Stimulated activated naive CD8-positive, alpha-beta T cell treated with anti-CD3 and anti-CD28 coated beads, Interleukin-15, Interleukin-2, amounts not matched to agents 100 ng/mL and 50 ng/mL, for 24 hours (primary cell): Measurements from ENCODE around the gene OOEP.

Experiments used
- H3K27ac Mint-ChIP-seq: one replicate; pipeline ENCODE4 v1.8.0; 2021; ENCODE audit warnings: mild to moderate bottlenecking, mixed read lengths
- H3K27me3 Mint-ChIP-seq: one replicate; pipeline ENCODE4 v1.8.0; 2021; ENCODE audit warnings: mixed read lengths
- H3K36me3 Mint-ChIP-seq: one replicate; pipeline ENCODE4 v1.8.0; 2021; ENCODE audit warnings: low read depth, mixed read lengths
- H3K4me1 Mint-ChIP-seq: one replicate; pipeline ENCODE4 v1.8.0; 2021; ENCODE audit warnings: low read depth, mixed read lengths
- H3K4me3 Mint-ChIP-seq: one replicate; pipeline ENCODE4 v1.8.0; 2021; ENCODE audit warnings: mild to moderate bottlenecking, mixed read lengths
- H3K9me3 Mint-ChIP-seq: one replicate; pipeline ENCODE4 v1.8.0; 2021; ENCODE audit warnings: mixed read lengths

OOEP gene

GRCh38 chr6:73343164-73343563 lies 26.5 kb downstream of the OOEP start:
- Mint-ChIP-seq H3K4me1 (no peaks in the 10 kb centered on the region), H3K27ac (no peak overlapping the region), H3K27me3 (peaks cover 16% of the 10 kb centered on the region), H3K4me3 (no peak overlapping the region), H3K9me3 (no peaks in the 10 kb centered on the region), H3K36me3 (no peaks in the 10 kb centered on the region)

- H3K27me3 Mint-ChIP-seq = peaks cover 9% of the 10 kb centered on the region
- no peak overlapping the region for H3K27ac Mint-ChIP-seq
- no peaks in the 10 kb centered on the region for H3K4me1 Mint-ChIP-seq
- no peak overlapping the region for H3K4me3 Mint-ChIP-seq
- H3K9me3 Mint-ChIP-seq = no peaks in the 10 kb centered on the region
- no peaks in the 10 kb centered on the region for H3K36me3 Mint-ChIP-seq
Observed at GRCh38 chr6:73342174-73342573, 27.5 kb downstream of the OOEP start.

- H3K27me3 Mint-ChIP-seq = peaks cover 3% of the 10 kb centered on the region
- H3K4me3 Mint-ChIP-seq = no peak overlapping the region
- H3K9me3 Mint-ChIP-seq = no peaks in the 10 kb centered on the region
- no peak overlapping the region for H3K27ac Mint-ChIP-seq
- no peaks in the 10 kb centered on the region for H3K4me1 Mint-ChIP-seq
- no peaks in the 10 kb centered on the region for H3K36me3 Mint-ChIP-seq
Observed at GRCh38 chr6:73341335-73341734, 28.4 kb downstream of the OOEP start.

GRCh38 chr6:73340048-73340447 lies 29.6 kb downstream of the OOEP start:
- H3K4me3 Mint-ChIP-seq = no peak overlapping the region
- no peak overlapping the region for H3K27ac Mint-ChIP-seq
- no peaks in the 10 kb centered on the region for H3K36me3 Mint-ChIP-seq
- H3K4me1 Mint-ChIP-seq = no peaks in the 10 kb centered on the region
- peaks cover 3% of the 10 kb centered on the region for H3K27me3 Mint-ChIP-seq
- no peaks in the 10 kb centered on the region for H3K9me3 Mint-ChIP-seq

- Mint-ChIP-seq H3K27ac (no peak overlapping the region), H3K4me3 (no peak overlapping the region), H3K36me3 (no peaks in the 10 kb centered on the region), H3K9me3 (no peaks in the 10 kb centered on the region), H3K4me1 (no peaks in the 10 kb centered on the region), H3K27me3 (peaks cover 3% of the 10 kb centered on the region)
Observed at GRCh38 chr6:73339340-73339739, 30.4 kb downstream of the OOEP start.

- H3K36me3 Mint-ChIP-seq = no peaks in the 10 kb centered on the region
- H3K27ac Mint-ChIP-seq = no peak overlapping the region
- H3K4me1 Mint-ChIP-seq = no peaks in the 10 kb centered on the region
- peaks cover 30% of the 10 kb centered on the region for H3K27me3 Mint-ChIP-seq
- no peaks in the 10 kb centered on the region for H3K9me3 Mint-ChIP-seq
- H3K4me3 Mint-ChIP-seq = no peak overlapping the region
Observed at GRCh38 chr6:73329201-73329600, 40.5 kb downstream of the OOEP start.

- Mint-ChIP-seq H3K27me3 (peaks cover 30% of the 10 kb centered on the region), H3K27ac (no peak overlapping the region), H3K4me3 (no peak overlapping the region), H3K36me3 (no peaks in the 10 kb centered on the region), H3K4me1 (no peaks in the 10 kb centered on the region), H3K9me3 (no peaks in the 10 kb centered on the region)
Observed at GRCh38 chr6:73328790-73329189, 40.9 kb downstream of the OOEP start.

- H3K27ac Mint-ChIP-seq = no peak overlapping the region
- H3K36me3 Mint-ChIP-seq = no peaks in the 10 kb centered on the region
- H3K4me3 Mint-ChIP-seq = no peak overlapping the region
- peaks cover 21% of the 10 kb centered on the region for H3K27me3 Mint-ChIP-seq
- no peaks in the 10 kb centered on the region for H3K4me1 Mint-ChIP-seq
- no peaks in the 10 kb centered on the region for H3K9me3 Mint-ChIP-seq
Observed at GRCh38 chr6:73325656-73326055, 44.0 kb downstream of the OOEP start.

GRCh38 chr6:73323323-73323722 lies 46.4 kb downstream of the OOEP start:
- peaks cover under 1% of the 10 kb centered on the region for H3K9me3 Mint-ChIP-seq
- H3K36me3 Mint-ChIP-seq = no peaks in the 10 kb centered on the region
- no peak overlapping the region for H3K4me3 Mint-ChIP-seq
- H3K27me3 Mint-ChIP-seq = peaks cover 8% of the 10 kb centered on the region
- H3K27ac Mint-ChIP-seq = no peak overlapping the region
- H3K4me1 Mint-ChIP-seq = no peaks in the 10 kb centered on the region
